22Rv1 (cell line): ENCODE data around the gene MCM3.

Source experiments
- CTCF ChIP-seq: fragments of 450-650 bp; IDR thresholded peaks from 2 replicates; pipeline ENCODE4 v1.5.1; 2017; ENCODE audit warnings: mild to moderate bottlenecking
- ZFX ChIP-seq: fragments of 450-650 bp; IDR thresholded peaks from 2 replicates; pipeline ENCODE4 v1.6.1; 2017; ENCODE audit warnings: antibody characterized with exemption, borderline replicate concordance

- TF ChIP-seq CTCF (peak; percentile 81), ZFX (no peak)
Observed at GRCh38 chr6:52233975-52234823, 50.3 kb downstream of the MCM3 start.
